ENCODE results near the gene CDS2. TPM values are rescaled to one million over a fixed set of nuclear protein-coding genes. Genes with fewer than 3 reads are reported as not detected.

Gene CDS2
- total and polyA plus RNA-seq, 2 experiments from 2014 or later: 16.8 to 40.8 TPM

GRCh38 chr20:5164645-5165625 is 38.1 kb downstream of the CDS2 start:
- H4K20me1 ChIP-seq (replicated peaks; ENCODE audit: insufficient read depth): peaks cover 4% of the 10 kb centered on the region; the same call in 1 of the 2 replicates
- no peaks in the 10 kb centered on the region for H3K9me2 ChIP-seq (ENCODE audit: insufficient read depth)
- no peaks in the 10 kb centered on the region; the same call in 2 of the 3 replicates for H3K36me3 Mint-ChIP-seq (ENCODE audit: low read depth)
- no peaks in the 10 kb centered on the region for H3K9me3 Mint-ChIP-seq
- H3K27me3 Mint-ChIP-seq (ENCODE audit: insufficient read depth, low read depth, poor library complexity): peaks cover 11% of the 10 kb centered on the region
- H3K4me3 Mint-ChIP-seq: no peak overlapping the region
- TF ChIP-seq ZNF462 (CRISPR knock-in tag; IDR thresholded peaks at IDR 0.05): no peak
- no peak for TF ChIP-seq ZNF331 (CRISPR knock-in tag; IDR thresholded peaks at IDR 0.05; ENCODE audit: low read depth)
- no peak for TF ChIP-seq STAT1 (IDR thresholded peaks at IDR 0.05; ENCODE audit: unreplicated experiment)
- no peak for TF ChIP-seq CREB1 (CRISPR knock-in tag; IDR thresholded peaks at IDR 0.05; ENCODE audit: low read depth)
- no peak for TF ChIP-seq ZNF114 (CRISPR knock-in tag; IDR thresholded peaks at IDR 0.05)
- no peak for TF ChIP-seq JUNB (IDR thresholded peaks at IDR 0.05; ENCODE audit: unreplicated experiment)
- no peak for TF ChIP-seq NANOG (IDR thresholded peaks at IDR 0.05; ENCODE audit: borderline replicate concordance)
- no peak for TF ChIP-seq POLR2AphosphoS5 (IDR thresholded peaks at IDR 0.05; ENCODE audit: low read depth)
- H3K4me1 Mint-ChIP-seq: peaks cover 41% of the 10 kb centered on the region
- no peak overlapping the region for H2AFZ ChIP-seq
- H3K4me2 ChIP-seq: no peak overlapping the region
- H3K27ac Mint-ChIP-seq: no peak overlapping the region; the same call in 1 of the 2 replicates
- peaks cover 82% of the 10 kb centered on the region for H3K79me2 ChIP-seq (replicated peaks; ENCODE audit: insufficient read depth)
- no peak for DNase-seq (ENCODE audit: low spot score)
- no peaks in the 10 kb centered on the region for H3K36me3 ChIP-seq (ENCODE audit: insufficient read depth)
- H3K27ac ChIP-seq (ENCODE audit: low read depth): no peak overlapping the region
- no peak for ATAC-seq
- H3K4me3 ChIP-seq: no peak overlapping the region
- H3K27me3 ChIP-seq (ENCODE audit: insufficient read depth): no peaks in the 10 kb centered on the region
- peaks cover 29% of the 10 kb centered on the region for H3K4me1 ChIP-seq (ENCODE audit: insufficient read depth)
- H3F3A ChIP-seq (replicated peaks; ENCODE audit: low read depth): no peaks in the 10 kb centered on the region
